Measurements from ENCODE around the gene CENPF.

The CENPF gene, protein sequence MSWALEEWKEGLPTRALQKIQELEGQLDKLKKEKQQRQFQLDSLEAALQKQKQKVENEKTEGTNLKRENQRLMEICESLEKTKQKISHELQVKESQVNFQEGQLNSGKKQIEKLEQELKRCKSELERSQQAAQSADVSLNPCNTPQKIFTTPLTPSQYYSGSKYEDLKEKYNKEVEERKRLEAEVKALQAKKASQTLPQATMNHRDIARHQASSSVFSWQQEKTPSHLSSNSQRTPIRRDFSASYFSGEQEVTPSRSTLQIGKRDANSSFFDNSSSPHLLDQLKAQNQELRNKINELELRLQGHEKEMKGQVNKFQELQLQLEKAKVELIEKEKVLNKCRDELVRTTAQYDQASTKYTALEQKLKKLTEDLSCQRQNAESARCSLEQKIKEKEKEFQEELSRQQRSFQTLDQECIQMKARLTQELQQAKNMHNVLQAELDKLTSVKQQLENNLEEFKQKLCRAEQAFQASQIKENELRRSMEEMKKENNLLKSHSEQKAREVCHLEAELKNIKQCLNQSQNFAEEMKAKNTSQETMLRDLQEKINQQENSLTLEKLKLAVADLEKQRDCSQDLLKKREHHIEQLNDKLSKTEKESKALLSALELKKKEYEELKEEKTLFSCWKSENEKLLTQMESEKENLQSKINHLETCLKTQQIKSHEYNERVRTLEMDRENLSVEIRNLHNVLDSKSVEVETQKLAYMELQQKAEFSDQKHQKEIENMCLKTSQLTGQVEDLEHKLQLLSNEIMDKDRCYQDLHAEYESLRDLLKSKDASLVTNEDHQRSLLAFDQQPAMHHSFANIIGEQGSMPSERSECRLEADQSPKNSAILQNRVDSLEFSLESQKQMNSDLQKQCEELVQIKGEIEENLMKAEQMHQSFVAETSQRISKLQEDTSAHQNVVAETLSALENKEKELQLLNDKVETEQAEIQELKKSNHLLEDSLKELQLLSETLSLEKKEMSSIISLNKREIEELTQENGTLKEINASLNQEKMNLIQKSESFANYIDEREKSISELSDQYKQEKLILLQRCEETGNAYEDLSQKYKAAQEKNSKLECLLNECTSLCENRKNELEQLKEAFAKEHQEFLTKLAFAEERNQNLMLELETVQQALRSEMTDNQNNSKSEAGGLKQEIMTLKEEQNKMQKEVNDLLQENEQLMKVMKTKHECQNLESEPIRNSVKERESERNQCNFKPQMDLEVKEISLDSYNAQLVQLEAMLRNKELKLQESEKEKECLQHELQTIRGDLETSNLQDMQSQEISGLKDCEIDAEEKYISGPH (N-terminal part only)

DNA sequence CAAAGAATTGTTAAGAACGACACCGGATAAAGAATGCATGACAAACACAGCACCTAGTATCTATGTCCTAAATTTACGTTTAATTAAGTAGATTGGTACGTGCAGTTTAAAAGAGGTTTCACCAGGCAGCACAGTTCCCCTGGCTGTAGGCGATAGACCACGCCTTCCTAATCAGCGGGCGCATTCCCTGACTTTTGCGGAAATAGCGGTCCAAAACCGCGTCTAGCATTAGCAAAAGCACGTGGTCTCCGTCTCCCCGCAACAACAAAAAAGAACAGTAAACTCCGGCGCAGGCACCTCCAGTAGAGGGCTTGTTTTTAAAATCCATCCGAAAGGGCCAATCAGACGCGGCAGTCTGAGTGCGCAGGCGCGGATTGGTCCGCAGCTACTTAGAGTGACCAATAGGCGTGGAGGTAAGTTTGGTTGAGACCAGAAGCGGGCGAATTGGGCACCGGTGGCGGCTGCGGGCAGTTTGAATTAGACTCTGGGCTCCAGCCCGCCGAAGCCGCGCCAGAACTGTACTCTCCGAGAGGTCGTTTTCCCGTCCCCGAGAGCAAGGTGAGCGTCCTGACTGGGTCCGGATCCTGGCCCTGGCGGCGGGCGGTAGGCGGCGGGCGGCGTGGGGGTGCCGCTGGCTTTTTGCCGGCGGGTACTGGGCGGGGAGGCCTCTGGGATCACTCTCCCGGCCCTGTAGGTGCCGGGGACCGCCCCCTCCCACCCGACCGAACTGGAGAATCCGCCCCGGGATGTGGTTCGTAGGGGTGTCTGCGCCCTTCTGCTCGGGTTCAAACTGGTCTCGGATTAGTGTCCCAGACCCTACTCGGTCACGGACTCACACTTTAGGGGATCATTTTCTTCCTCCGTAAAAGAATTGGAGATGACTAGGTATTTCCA, at the start of gene CENPF:
CENPF (plus strand) TSS at position 432 of the 894 bp plus-strand sequence. CDS start 10,560 bp downstream, outside the sequence.
- Histone ChIP-seq H3K9ac (ENCODE audit: low read length) (peak within 1 kb of the TSS; percentile 61), H3K9me3 (ENCODE audit: control insufficient read depth, low read length) (no peaks in the 10 kb centered on the region), H3K36me3 (ENCODE audit: control insufficient read depth, insufficient read depth, low read length) (no peaks in the 10 kb centered on the region), H3K4me1 (ENCODE audit: control insufficient read depth, insufficient read depth, low read length) (peaks cover 9% of the 10 kb centered on the region), H3K27me3 (ENCODE audit: control insufficient read depth, insufficient read depth, low read length) (no peaks in the 10 kb centered on the region), H3K4me3 (ENCODE audit: low read length) (peak within 1 kb of the TSS; percentile 7)

GRCh38 chr1:214557952-214558735, 44.9 kb upstream of the CENPF start:
- H3K36me3 ChIP-seq (ENCODE audit: control insufficient read depth, insufficient read depth, low read length): no peaks in the 10 kb centered on the region
- H3K9me3 ChIP-seq (ENCODE audit: control insufficient read depth, low read length): no peaks in the 10 kb centered on the region
- H3K27me3 ChIP-seq (ENCODE audit: control insufficient read depth, insufficient read depth, low read length): no peaks in the 10 kb centered on the region
- no peak overlapping the region for H3K9ac ChIP-seq (ENCODE audit: low read length)
- H3K4me1 ChIP-seq (ENCODE audit: control insufficient read depth, insufficient read depth, low read length): no peaks in the 10 kb centered on the region
- no peak overlapping the region for H3K4me3 ChIP-seq (ENCODE audit: low read length)

GRCh38 chr1:214563881-214564280, 39.1 kb upstream of the CENPF start:
- Histone ChIP-seq H3K9me3 (ENCODE audit: control insufficient read depth, low read length) (no peaks in the 10 kb centered on the region), H3K9ac (ENCODE audit: low read length) (no peak overlapping the region), H3K27me3 (ENCODE audit: control insufficient read depth, insufficient read depth, low read length) (no peaks in the 10 kb centered on the region), H3K4me1 (ENCODE audit: control insufficient read depth, insufficient read depth, low read length) (no peaks in the 10 kb centered on the region), H3K36me3 (ENCODE audit: control insufficient read depth, insufficient read depth, low read length) (no peaks in the 10 kb centered on the region), H3K4me3 (ENCODE audit: low read length) (no peak overlapping the region)

GRCh38 chr1:214565310-214565709, 37.7 kb upstream of the CENPF start:
- no peaks in the 10 kb centered on the region for H3K36me3 ChIP-seq (ENCODE audit: control insufficient read depth, insufficient read depth, low read length)

DNA sequence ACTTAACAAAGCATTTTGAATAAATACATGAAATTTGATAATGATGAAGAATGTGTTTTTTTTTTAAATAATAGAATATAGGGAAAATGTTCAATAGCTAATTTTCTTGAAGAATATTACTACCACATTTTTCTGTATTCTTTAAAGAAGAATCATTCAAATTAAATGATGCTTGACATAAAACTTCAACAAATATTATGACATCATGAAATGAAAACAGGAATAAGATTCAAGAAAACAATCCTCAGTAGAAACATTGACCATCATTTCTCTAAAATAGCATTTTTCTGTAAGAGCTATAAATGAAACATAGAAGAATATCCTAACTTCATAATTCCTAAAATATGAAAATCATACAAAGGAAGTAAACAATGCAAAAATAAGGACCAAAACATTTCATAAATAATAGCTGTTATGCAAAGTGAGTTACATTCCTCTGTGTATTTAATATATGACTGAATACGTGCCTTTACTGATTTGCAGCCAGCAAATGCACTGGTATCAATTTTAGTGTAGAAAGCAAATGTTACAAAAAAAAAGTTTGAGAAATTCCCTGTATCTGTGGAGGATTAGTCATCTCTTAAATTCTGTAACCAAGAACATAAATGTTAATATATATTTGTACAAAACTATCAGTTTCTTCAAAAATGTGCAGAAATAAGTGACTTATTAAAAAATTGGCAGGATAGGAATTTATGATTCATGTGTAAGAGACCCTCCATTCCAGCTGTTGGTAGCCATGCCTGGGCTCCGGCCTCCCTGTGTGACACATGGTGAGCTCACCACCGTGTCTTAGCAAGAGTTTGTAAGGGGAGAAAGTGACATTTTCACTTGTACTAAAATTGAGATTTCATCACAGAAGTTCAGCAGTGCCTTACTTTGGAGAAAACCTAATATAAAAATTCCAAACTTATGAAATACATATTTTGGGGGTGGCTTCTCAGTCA, 36.6 kb upstream of the CENPF start:
- no peaks in the 10 kb centered on the region for H3K36me3 ChIP-seq (ENCODE audit: control insufficient read depth, insufficient read depth, low read length)
- H3K9ac ChIP-seq (ENCODE audit: low read length): no peak overlapping the region
- H3K4me1 ChIP-seq (ENCODE audit: control insufficient read depth, insufficient read depth, low read length): no peaks in the 10 kb centered on the region
- H3K27me3 ChIP-seq (ENCODE audit: control insufficient read depth, insufficient read depth, low read length): no peaks in the 10 kb centered on the region
- no peaks in the 10 kb centered on the region for H3K9me3 ChIP-seq (ENCODE audit: control insufficient read depth, low read length)
- no peak overlapping the region for H3K4me3 ChIP-seq (ENCODE audit: low read length)

More at GRCh38 chr1:214565310-214565709, 37.7 kb upstream of the CENPF start:
- no peak overlapping the region for H3K9ac ChIP-seq (ENCODE audit: low read length)
- H3K4me3 ChIP-seq (ENCODE audit: low read length): no peak overlapping the region
- no peaks in the 10 kb centered on the region for H3K9me3 ChIP-seq (ENCODE audit: control insufficient read depth, low read length)
- H3K27me3 ChIP-seq (ENCODE audit: control insufficient read depth, insufficient read depth, low read length): no peaks in the 10 kb centered on the region
- H3K4me1 ChIP-seq (ENCODE audit: control insufficient read depth, insufficient read depth, low read length): no peaks in the 10 kb centered on the region

DNA sequence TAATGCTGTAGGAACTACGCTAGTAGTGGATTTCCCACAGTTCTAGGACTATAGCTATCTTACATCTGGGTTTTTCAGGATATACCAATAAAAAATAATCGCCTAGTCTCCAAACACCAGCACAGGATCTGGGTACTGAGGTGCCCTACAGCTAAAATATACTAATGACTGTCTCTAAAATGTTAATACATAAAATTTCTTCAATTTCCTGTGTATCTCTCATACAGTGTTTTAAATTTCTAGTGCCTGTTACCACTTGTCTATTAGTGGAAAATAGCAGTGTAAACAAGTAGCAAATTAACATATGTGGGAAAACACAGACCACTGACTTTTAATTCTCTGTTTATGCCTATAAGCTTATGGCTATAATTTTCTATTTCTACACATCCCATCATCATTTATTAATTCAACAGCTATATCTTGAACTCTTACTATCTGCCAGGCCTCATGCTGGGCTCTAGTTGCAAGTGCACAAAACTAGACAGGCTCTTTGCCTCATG, 35.5 kb upstream of the CENPF start:
- Histone ChIP-seq H3K4me1 (ENCODE audit: control insufficient read depth, insufficient read depth, low read length) (no peaks in the 10 kb centered on the region), H3K4me3 (ENCODE audit: low read length) (no peak overlapping the region), H3K36me3 (ENCODE audit: control insufficient read depth, insufficient read depth, low read length) (no peaks in the 10 kb centered on the region)

GRCh38 chr1:214568328-214568727, 34.7 kb upstream of the CENPF start:
- Histone ChIP-seq H3K4me1 (ENCODE audit: control insufficient read depth, insufficient read depth, low read length) (no peaks in the 10 kb centered on the region), H3K36me3 (ENCODE audit: control insufficient read depth, insufficient read depth, low read length) (no peaks in the 10 kb centered on the region), H3K27me3 (ENCODE audit: control insufficient read depth, insufficient read depth, low read length) (no peaks in the 10 kb centered on the region), H3K9me3 (ENCODE audit: control insufficient read depth, low read length) (no peaks in the 10 kb centered on the region), H3K4me3 (ENCODE audit: low read length) (no peak overlapping the region), H3K9ac (ENCODE audit: low read length) (no peak overlapping the region)

More for the DNA sequence above, 35.5 kb upstream of the CENPF start:
- H3K27me3 ChIP-seq (ENCODE audit: control insufficient read depth, insufficient read depth, low read length): no peaks in the 10 kb centered on the region
- H3K9ac ChIP-seq (ENCODE audit: low read length): no peak overlapping the region
- no peaks in the 10 kb centered on the region for H3K9me3 ChIP-seq (ENCODE audit: control insufficient read depth, low read length)

- no peaks in the 10 kb centered on the region for H3K36me3 ChIP-seq (ENCODE audit: control insufficient read depth, insufficient read depth, low read length)
- H3K27me3 ChIP-seq (ENCODE audit: control insufficient read depth, insufficient read depth, low read length): no peaks in the 10 kb centered on the region
Observed at GRCh38 chr1:214569357-214570004, 33.5 kb upstream of the CENPF start.

GRCh38 chr1:214570442-214570841, 32.6 kb upstream of the CENPF start:
- Histone ChIP-seq H3K4me3 (ENCODE audit: low read length) (no peak overlapping the region), H3K9me3 (ENCODE audit: control insufficient read depth, low read length) (no peaks in the 10 kb centered on the region), H3K27me3 (ENCODE audit: control insufficient read depth, insufficient read depth, low read length) (no peaks in the 10 kb centered on the region), H3K36me3 (ENCODE audit: control insufficient read depth, insufficient read depth, low read length) (no peaks in the 10 kb centered on the region), H3K4me1 (ENCODE audit: control insufficient read depth, insufficient read depth, low read length) (peaks cover 9% of the 10 kb centered on the region), H3K9ac (ENCODE audit: low read length) (no peak overlapping the region)

More at GRCh38 chr1:214569357-214570004, 33.5 kb upstream of the CENPF start:
- H3K9me3 ChIP-seq (ENCODE audit: control insufficient read depth, low read length): no peaks in the 10 kb centered on the region
- peaks cover 9% of the 10 kb centered on the region for H3K4me1 ChIP-seq (ENCODE audit: control insufficient read depth, insufficient read depth, low read length)
- H3K9ac ChIP-seq (ENCODE audit: low read length): no peak overlapping the region
- H3K4me3 ChIP-seq (ENCODE audit: low read length): no peak overlapping the region

Measured in mucosa of stomach (tissue), 1 donor.